Measurements from ENCODE around the gene GALNTL6. TPM values are rescaled to one million over a fixed set of nuclear protein-coding genes. Genes with fewer than 3 reads are reported as not detected.

GALNTL6 gene
- total and polyA plus RNA-seq, 4 donors: 6.1 to 25.4 (median 22.5) TPM

- peak in 3 of 6 donors; percentile 33 to 56 (median 40) for DNase-seq (ENCODE audit: low read depth in 4 of 6, low spot score in 6 of 6)
- Histone ChIP-seq H3K9me3 (ENCODE audit: control insufficient read depth, insufficient read depth, low read length) (no peaks in the 10 kb centered on the region), H3K27me3 (ENCODE audit: control insufficient read depth, insufficient read depth, low read length) (peaks cover 29% of the 10 kb centered on the region), H3K4me1 (ENCODE audit: control insufficient read depth, insufficient read depth, low read length) (peaks cover 14% of the 10 kb centered on the region), H3K36me3 (ENCODE audit: control insufficient read depth, insufficient read depth, low read length) (no peaks in the 10 kb centered on the region), H3K27ac (ENCODE audit: low read depth, low read length) (peak overlapping the region; percentile 57), H3K4me3 (ENCODE audit: low read depth, low read length) (peak overlapping the region; percentile 45)
- under 1% methylated on average over 39 of the region's 43 CpGs for WGBS (ENCODE audit: insufficient coverage)
Observed at GRCh38 chr4:171813526-171814250, 484 bp downstream of the GALNTL6 start.

- H3K27me3 ChIP-seq (ENCODE audit: control insufficient read depth, insufficient read depth, low read length): peaks cover 29% of the 10 kb centered on the region
- H3K9me3 ChIP-seq (ENCODE audit: control insufficient read depth, insufficient read depth, low read length): no peaks in the 10 kb centered on the region
- peak overlapping the region; percentile 45 for H3K4me3 ChIP-seq (ENCODE audit: low read depth, low read length)
- H3K27ac ChIP-seq (ENCODE audit: low read depth, low read length): no peak overlapping the region
- H3K4me1 ChIP-seq (ENCODE audit: control insufficient read depth, insufficient read depth, low read length): peaks cover 14% of the 10 kb centered on the region
- no peaks in the 10 kb centered on the region for H3K36me3 ChIP-seq (ENCODE audit: control insufficient read depth, insufficient read depth, low read length)
- whole genome bisulfite sequencing (ENCODE audit: insufficient coverage): 42% methylated on average over 11 of the region's 11 CpGs
- no peak for DNase-seq (ENCODE audit: low read depth in 4 of 6, low spot score in 6 of 6)
Observed at GRCh38 chr4:171814545-171814944, 1.3 kb downstream of the GALNTL6 start.

GRCh38 chr4:171817026-171817425 is 3.8 kb downstream of the GALNTL6 start:
- no peak overlapping the region for H3K4me3 ChIP-seq (ENCODE audit: low read depth, low read length)
- DNase-seq (ENCODE audit: low read depth in 4 of 6, low spot score in 6 of 6): no peak

GRCh38 chr4:171834640-171835039 is 21.4 kb downstream of the GALNTL6 start:
- WGBS (ENCODE audit: insufficient coverage): 33% methylated on average over 3 of the region's 3 CpGs
- Histone ChIP-seq H3K9me3 (ENCODE audit: control insufficient read depth, insufficient read depth, low read length) (no peaks in the 10 kb centered on the region), H3K27me3 (ENCODE audit: control insufficient read depth, insufficient read depth, low read length) (no peaks in the 10 kb centered on the region), H3K4me3 (ENCODE audit: low read depth, low read length) (no peak overlapping the region), H3K27ac (ENCODE audit: low read depth, low read length) (no peak overlapping the region), H3K36me3 (ENCODE audit: control insufficient read depth, insufficient read depth, low read length) (no peaks in the 10 kb centered on the region), H3K4me1 (ENCODE audit: control insufficient read depth, insufficient read depth, low read length) (no peaks in the 10 kb centered on the region)
- no peak for DNase-seq (ENCODE audit: low read depth in 4 of 6, low spot score in 6 of 6)

More at GRCh38 chr4:171817026-171817425, 3.8 kb downstream of the GALNTL6 start:
- Histone ChIP-seq H3K4me1 (ENCODE audit: control insufficient read depth, insufficient read depth, low read length) (peaks cover 14% of the 10 kb centered on the region), H3K27me3 (ENCODE audit: control insufficient read depth, insufficient read depth, low read length) (peaks cover 27% of the 10 kb centered on the region), H3K36me3 (ENCODE audit: control insufficient read depth, insufficient read depth, low read length) (no peaks in the 10 kb centered on the region), H3K9me3 (ENCODE audit: control insufficient read depth, insufficient read depth, low read length) (no peaks in the 10 kb centered on the region), H3K27ac (ENCODE audit: low read depth, low read length) (no peak overlapping the region)
- WGBS (ENCODE audit: insufficient coverage): no CpG with 5 or more reads among the region's 1 CpG

GRCh38 chr4:171843456-171843855 is 30.3 kb downstream of the GALNTL6 start:
- DNase-seq (ENCODE audit: low read depth in 4 of 6, low spot score in 6 of 6): peak in 1 of 6 donors; percentile 50
- H3K9me3 ChIP-seq (ENCODE audit: control insufficient read depth, insufficient read depth, low read length): no peaks in the 10 kb centered on the region
- H3K4me3 ChIP-seq (ENCODE audit: low read depth, low read length): no peak overlapping the region
- H3K27me3 ChIP-seq (ENCODE audit: control insufficient read depth, insufficient read depth, low read length): no peaks in the 10 kb centered on the region
- H3K27ac ChIP-seq (ENCODE audit: low read depth, low read length): no peak overlapping the region
- no peaks in the 10 kb centered on the region for H3K4me1 ChIP-seq (ENCODE audit: control insufficient read depth, insufficient read depth, low read length)
- no CpG with 5 or more reads among the region's 1 CpG for WGBS (ENCODE audit: insufficient coverage)
- H3K36me3 ChIP-seq (ENCODE audit: control insufficient read depth, insufficient read depth, low read length): no peaks in the 10 kb centered on the region

GRCh38 chr4:171846232-171846631 is 33.0 kb downstream of the GALNTL6 start:
- Histone ChIP-seq H3K4me3 (ENCODE audit: low read depth, low read length) (no peak overlapping the region), H3K4me1 (ENCODE audit: control insufficient read depth, insufficient read depth, low read length) (no peaks in the 10 kb centered on the region), H3K9me3 (ENCODE audit: control insufficient read depth, insufficient read depth, low read length) (no peaks in the 10 kb centered on the region), H3K27ac (ENCODE audit: low read depth, low read length) (no peak overlapping the region), H3K36me3 (ENCODE audit: control insufficient read depth, insufficient read depth, low read length) (no peaks in the 10 kb centered on the region), H3K27me3 (ENCODE audit: control insufficient read depth, insufficient read depth, low read length) (no peaks in the 10 kb centered on the region)
- DNase-seq (ENCODE audit: low read depth in 4 of 6, low spot score in 6 of 6): peak in 3 of 6 donors; percentile 4 to 24 (median 21)
- no CpG with 5 or more reads among the region's 2 CpGs for WGBS (ENCODE audit: insufficient coverage)

GRCh38 chr4:171846893-171847292 is 33.7 kb downstream of the GALNTL6 start:
- no peak overlapping the region for H3K27ac ChIP-seq (ENCODE audit: low read depth, low read length)
- H3K27me3 ChIP-seq (ENCODE audit: control insufficient read depth, insufficient read depth, low read length): no peaks in the 10 kb centered on the region
- no peaks in the 10 kb centered on the region for H3K9me3 ChIP-seq (ENCODE audit: control insufficient read depth, insufficient read depth, low read length)
- no peak overlapping the region for H3K4me3 ChIP-seq (ENCODE audit: low read depth, low read length)
- DNase-seq (ENCODE audit: low read depth in 4 of 6, low spot score in 6 of 6): no peak
- WGBS (ENCODE audit: insufficient coverage): no CpG with 5 or more reads among the region's 2 CpGs
- no peaks in the 10 kb centered on the region for H3K36me3 ChIP-seq (ENCODE audit: control insufficient read depth, insufficient read depth, low read length)
- no peaks in the 10 kb centered on the region for H3K4me1 ChIP-seq (ENCODE audit: control insufficient read depth, insufficient read depth, low read length)

GRCh38 chr4:171847751-171848150 is 34.5 kb downstream of the GALNTL6 start:
- no peak for DNase-seq (ENCODE audit: low read depth in 4 of 6, low spot score in 6 of 6)
- no peaks in the 10 kb centered on the region for H3K36me3 ChIP-seq (ENCODE audit: control insufficient read depth, insufficient read depth, low read length)
- H3K27ac ChIP-seq (ENCODE audit: low read depth, low read length): no peak overlapping the region
- no peak overlapping the region for H3K4me3 ChIP-seq (ENCODE audit: low read depth, low read length)
- no CpG with 5 or more reads among the region's 1 CpG for WGBS (ENCODE audit: insufficient coverage)
- no peaks in the 10 kb centered on the region for H3K27me3 ChIP-seq (ENCODE audit: control insufficient read depth, insufficient read depth, low read length)
- no peaks in the 10 kb centered on the region for H3K4me1 ChIP-seq (ENCODE audit: control insufficient read depth, insufficient read depth, low read length)
- H3K9me3 ChIP-seq (ENCODE audit: control insufficient read depth, insufficient read depth, low read length): no peaks in the 10 kb centered on the region

- WGBS (ENCODE audit: insufficient coverage): 90% methylated on average over 1 of the region's 8 CpGs
- Histone ChIP-seq H3K9me3 (ENCODE audit: control insufficient read depth, insufficient read depth, low read length) (no peaks in the 10 kb centered on the region), H3K27me3 (ENCODE audit: control insufficient read depth, insufficient read depth, low read length) (no peaks in the 10 kb centered on the region), H3K36me3 (ENCODE audit: control insufficient read depth, insufficient read depth, low read length) (no peaks in the 10 kb centered on the region), H3K27ac (ENCODE audit: low read depth, low read length) (no peak overlapping the region), H3K4me3 (ENCODE audit: low read depth, low read length) (no peak overlapping the region), H3K4me1 (ENCODE audit: control insufficient read depth, insufficient read depth, low read length) (no peaks in the 10 kb centered on the region)
- DNase-seq (ENCODE audit: low read depth in 4 of 6, low spot score in 6 of 6): peak in 1 of 6 donors; percentile 18
Observed at GRCh38 chr4:171849686-171850222, 36.5 kb downstream of the GALNTL6 start.

GRCh38 chr4:171851295-171851694 is 38.1 kb downstream of the GALNTL6 start:
- Histone ChIP-seq H3K36me3 (ENCODE audit: control insufficient read depth, insufficient read depth, low read length) (no peaks in the 10 kb centered on the region), H3K4me1 (ENCODE audit: control insufficient read depth, insufficient read depth, low read length) (no peaks in the 10 kb centered on the region), H3K9me3 (ENCODE audit: control insufficient read depth, insufficient read depth, low read length) (no peaks in the 10 kb centered on the region), H3K4me3 (ENCODE audit: low read depth, low read length) (no peak overlapping the region), H3K27me3 (ENCODE audit: control insufficient read depth, insufficient read depth, low read length) (no peaks in the 10 kb centered on the region), H3K27ac (ENCODE audit: low read depth, low read length) (no peak overlapping the region)
- DNase-seq (ENCODE audit: low read depth in 4 of 6, low spot score in 6 of 6): no peak
